Natural killer cell (primary cell): ENCODE measurements around the gene SLC25A42. TPM values are rescaled to one million over a fixed set of nuclear protein-coding genes. Genes with fewer than 3 reads are reported as not detected.

ENCODE experiments used
- ATAC-seq, 3 donors: fragments of 150-1000 bp in 2 of 3; fragments of 200-7000 bp in 1 of 3; cut with Tn5 transposase; 1 replicate in 1 of 3; 2 replicates in 2 of 3; pipeline ENCODE4 v1.10.0; 2021; ENCODE audit warnings: mild to moderate bottlenecking in 2 of 3, moderate library complexity in 2 of 3
- DNase-seq, 2 donors: peaks; one replicate each; pipeline versions ENCODE4 v3.0.0 to v3.0.0-alpha.2; 2013 to 2021; ENCODE audit warnings: mixed read lengths in 1 of 2
- H3K27ac ChIP-seq: one replicate; pipeline ENCODE4 v1.5.1; 2013; ENCODE audit warnings: mild to moderate bottlenecking, low read length
- H3K27me3 ChIP-seq: one replicate; pipeline ENCODE4 v1.6.1; 2013; ENCODE audit warnings: low read length; ENCODE audit not compliant: control insufficient read depth, insufficient read depth
- H3K36me3 ChIP-seq: one replicate; pipeline ENCODE4 v1.6.1; 2013; ENCODE audit warnings: low read length; ENCODE audit not compliant: control insufficient read depth, insufficient read depth
- H3K4me1 ChIP-seq: one replicate; pipeline ENCODE4 v1.6.1; 2013; ENCODE audit warnings: low read length; ENCODE audit not compliant: control insufficient read depth, insufficient read depth
- H3K4me3 ChIP-seq: one replicate; pipeline ENCODE4 v1.5.1; 2013; ENCODE audit warnings: low read length
- H3K9me3 ChIP-seq: one replicate; pipeline ENCODE4 v1.6.1; 2013; ENCODE audit warnings: low read length; ENCODE audit not compliant: control insufficient read depth, insufficient read depth
- H3K27ac Mint-ChIP-seq, 2 donors: one replicate each; pipeline ENCODE4 v1.8.0; 2022; ENCODE audit warnings: mild to moderate bottlenecking in 2 of 2, mixed read lengths in 2 of 2, moderate library complexity in 1 of 2
- H3K27me3 Mint-ChIP-seq, 2 donors: one replicate each; pipeline ENCODE4 v1.8.0; 2022; ENCODE audit warnings: low read depth in 2 of 2, mixed read lengths in 2 of 2
- H3K36me3 Mint-ChIP-seq: one replicate; pipeline ENCODE4 v1.8.0; 2022; ENCODE audit warnings: mixed read lengths
- H3K4me1 Mint-ChIP-seq, 2 donors: one replicate each; pipeline ENCODE4 v1.8.0; 2022; ENCODE audit warnings: mixed read lengths in 2 of 2
- H3K4me3 Mint-ChIP-seq: one replicate; pipeline ENCODE4 v1.8.0; 2022; ENCODE audit warnings: mild to moderate bottlenecking, moderate library complexity, mixed read lengths
- H3K9me3 Mint-ChIP-seq, 2 donors: one replicate each; pipeline ENCODE4 v1.8.0; 2022; ENCODE audit warnings: mixed read lengths in 2 of 2
- WGBS: methylation state at CpG from one replicate; pipeline ENCODE4 v1.1.7; 2013; ENCODE audit warnings: missing lambda C conversion rate; ENCODE audit not compliant: insufficient coverage; 5-methylcytosine and 5-hydroxymethylcytosine counted together
- intact Hi-C: fragments of 100-400 bp; cut with micrococcal nuclease; formaldehyde crosslinking; loops from one replicate; pipeline ENCODE4 v1.14.2; 2022
- total RNA-seq, 4 donors: library from RNA; stranded (reverse); fragments of 120-200 nt in 1 of 4; gene quantifications; one replicate each; pipeline versions ENCODE4 v1.2.3 to v1.2.4, GENCODE V29; 2013 to 2022
- TF ChIP-seq, protein P1 (sequence below): fragments of 200-600 bp; IDR thresholded peaks from one replicate; pipeline ENCODE4 v1.8.0; 2022; ENCODE audit warnings: antibody characterized with exemption

SLC25A42 gene
- total RNA-seq, 3 donors from 2014 or later (not counting 1 experiment from before 2014, with no cell fraction given), result 34.6 to 50.3 (median 41.8) TPM

DNA sequence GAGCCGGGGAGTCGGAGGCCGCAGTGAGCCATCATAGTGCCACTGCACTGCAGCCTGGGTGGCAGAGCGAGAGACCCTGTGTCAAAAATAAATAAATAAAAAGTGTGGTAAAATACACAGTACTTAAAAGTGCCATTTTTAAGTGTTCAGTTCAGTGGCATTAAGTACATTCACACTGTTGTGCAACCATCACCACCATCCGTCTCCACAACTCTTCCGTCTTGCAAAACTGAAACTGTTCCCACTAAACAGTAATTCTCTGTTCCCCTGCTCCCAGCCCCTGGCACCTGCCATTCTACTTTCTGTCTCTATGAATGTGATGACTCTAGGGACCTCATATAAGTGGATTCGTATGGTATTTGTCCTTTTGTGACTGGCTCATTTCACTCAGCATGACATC is 13.3 kb downstream of the SLC25A42 start:
- no peaks in the 10 kb centered on the region for H3K36me3 Mint-ChIP-seq
- H3K27ac Mint-ChIP-seq, result no peak overlapping the region

DNA sequence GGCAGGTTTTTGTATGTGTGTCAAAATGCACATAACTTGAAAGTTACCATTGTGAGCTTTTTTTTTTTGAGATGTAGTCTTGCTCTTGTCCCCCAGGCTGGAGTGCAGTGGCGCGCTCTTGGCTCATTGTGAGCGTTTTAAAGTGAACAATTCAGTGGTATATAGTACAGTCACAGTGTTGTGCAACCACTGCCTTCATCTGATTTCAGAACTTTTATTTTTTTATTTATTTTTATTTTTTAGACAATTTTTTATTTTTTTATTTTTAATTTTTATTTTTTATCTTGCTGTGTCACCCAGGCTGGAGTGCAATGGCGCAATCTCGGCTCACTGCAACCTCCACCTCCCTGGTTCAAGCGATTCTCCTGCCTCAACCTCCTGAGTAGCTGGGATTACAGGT is 15.0 kb downstream of the SLC25A42 start:
- H3K4me3 ChIP-seq, result no peak overlapping the region
- H3K27ac ChIP-seq, result no peak overlapping the region
- no peaks in the 10 kb centered on the region for H3K9me3 ChIP-seq
- no peaks in the 10 kb centered on the region for H3K9me3 Mint-ChIP-seq
- ATAC-seq (no peak), DNase-seq (no peak)
- TF ChIP-seq, protein P1, sequence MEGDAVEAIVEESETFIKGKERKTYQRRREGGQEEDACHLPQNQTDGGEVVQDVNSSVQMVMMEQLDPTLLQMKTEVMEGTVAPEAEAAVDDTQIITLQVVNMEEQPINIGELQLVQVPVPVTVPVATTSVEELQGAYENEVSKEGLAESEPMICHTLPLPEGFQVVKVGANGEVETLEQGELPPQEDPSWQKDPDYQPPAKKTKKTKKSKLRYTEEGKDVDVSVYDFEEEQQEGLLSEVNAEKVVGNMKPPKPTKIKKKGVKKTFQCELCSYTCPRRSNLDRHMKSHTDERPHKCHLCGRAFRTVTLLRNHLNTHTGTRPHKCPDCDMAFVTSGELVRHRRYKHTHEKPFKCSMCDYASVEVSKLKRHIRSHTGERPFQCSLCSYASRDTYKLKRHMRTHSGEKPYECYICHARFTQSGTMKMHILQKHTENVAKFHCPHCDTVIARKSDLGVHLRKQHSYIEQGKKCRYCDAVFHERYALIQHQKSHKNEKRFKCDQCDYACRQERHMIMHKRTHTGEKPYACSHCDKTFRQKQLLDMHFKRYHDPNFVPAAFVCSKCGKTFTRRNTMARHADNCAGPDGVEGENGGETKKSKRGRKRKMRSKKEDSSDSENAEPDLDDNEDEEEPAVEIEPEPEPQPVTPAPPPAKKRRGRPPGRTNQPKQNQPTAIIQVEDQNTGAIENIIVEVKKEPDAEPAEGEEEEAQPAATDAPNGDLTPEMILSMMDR, result no peak
- H3K27me3 Mint-ChIP-seq, result no peaks in the 10 kb centered on the region
- H3K27me3 ChIP-seq, result no peaks in the 10 kb centered on the region
- H3K4me1 ChIP-seq, result peaks cover 5% of the 10 kb centered on the region
- H3K36me3 Mint-ChIP-seq, result no peaks in the 10 kb centered on the region
- peaks cover 15% of the 10 kb centered on the region for H3K36me3 ChIP-seq
- peak overlapping the region in 1 of 2 donors; percentile 39 for H3K27ac Mint-ChIP-seq
- H3K4me3 Mint-ChIP-seq, result no peak overlapping the region
- intact Hi-C loops, result no loop called here
- whole genome bisulfite sequencing, result 100% methylated on average over 3 of the region's 6 CpGs
- H3K4me1 Mint-ChIP-seq, result peaks cover 50 to 55% of the 10 kb centered on the region in 2 donors

More for the DNA sequence above, 13.3 kb downstream of the SLC25A42 start:
- H3K4me3 ChIP-seq, result no peak overlapping the region
- intact Hi-C loops, result no loop called here
- 92% methylated on average over 7 of the region's 7 CpGs for WGBS
- H3K27me3 ChIP-seq, result no peaks in the 10 kb centered on the region
- Mint-ChIP-seq H3K9me3 (no peaks in the 10 kb centered on the region), H3K27me3 (no peaks in the 10 kb centered on the region), H3K4me1 (peaks cover 53 to 54% of the 10 kb centered on the region in 2 donors), H3K4me3 (no peak overlapping the region)
- H3K27ac ChIP-seq, result no peak overlapping the region
- no peak for ATAC-seq
- no peak for DNase-seq
- peaks cover 9% of the 10 kb centered on the region for H3K4me1 ChIP-seq
- peaks cover 13% of the 10 kb centered on the region for H3K36me3 ChIP-seq
- no peaks in the 10 kb centered on the region for H3K9me3 ChIP-seq
- TF ChIP-seq, protein P1, result no peak

DNA sequence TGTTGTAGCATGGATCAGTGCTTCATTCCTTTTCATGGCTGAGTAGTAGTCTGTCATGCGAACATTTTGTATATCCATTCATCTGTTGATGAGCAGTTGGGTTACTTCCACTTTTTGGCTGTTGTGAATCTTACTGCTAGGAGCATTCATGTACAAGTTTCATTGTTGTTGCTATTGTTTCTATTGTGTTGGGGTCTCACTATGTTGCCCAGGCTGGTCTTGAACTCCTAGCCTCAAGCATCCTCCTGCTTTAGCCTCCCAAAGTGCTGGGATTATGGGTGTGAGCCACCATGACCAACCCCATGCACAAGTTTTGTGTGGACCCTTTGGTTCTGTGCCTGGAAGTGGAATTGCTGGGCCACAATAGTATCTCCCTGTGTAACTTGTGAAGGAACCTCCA is 15.8 kb downstream of the SLC25A42 start:
- no peaks in the 10 kb centered on the region for H3K9me3 ChIP-seq
- Mint-ChIP-seq H3K36me3 (no peaks in the 10 kb centered on the region), H3K27me3 (no peaks in the 10 kb centered on the region), H3K4me3 (no peak overlapping the region), H3K9me3 (no peaks in the 10 kb centered on the region), H3K4me1 (peaks cover 50 to 56% of the 10 kb centered on the region in 2 donors), H3K27ac (peak overlapping the region; percentile 14 to 36)
- TF ChIP-seq, protein P1, result no peak
- no peaks in the 10 kb centered on the region for H3K27me3 ChIP-seq
- no peak overlapping the region for H3K4me3 ChIP-seq
- 100% methylated on average over 1 of the region's 1 CpG for WGBS
- H3K27ac ChIP-seq, result no peak overlapping the region
- DNase-seq, result no peak
- intact Hi-C loops, result no loop called here
- peaks cover 5% of the 10 kb centered on the region for H3K4me1 ChIP-seq
- ATAC-seq, result no peak
- H3K36me3 ChIP-seq, result peaks cover 9% of the 10 kb centered on the region

DNA sequence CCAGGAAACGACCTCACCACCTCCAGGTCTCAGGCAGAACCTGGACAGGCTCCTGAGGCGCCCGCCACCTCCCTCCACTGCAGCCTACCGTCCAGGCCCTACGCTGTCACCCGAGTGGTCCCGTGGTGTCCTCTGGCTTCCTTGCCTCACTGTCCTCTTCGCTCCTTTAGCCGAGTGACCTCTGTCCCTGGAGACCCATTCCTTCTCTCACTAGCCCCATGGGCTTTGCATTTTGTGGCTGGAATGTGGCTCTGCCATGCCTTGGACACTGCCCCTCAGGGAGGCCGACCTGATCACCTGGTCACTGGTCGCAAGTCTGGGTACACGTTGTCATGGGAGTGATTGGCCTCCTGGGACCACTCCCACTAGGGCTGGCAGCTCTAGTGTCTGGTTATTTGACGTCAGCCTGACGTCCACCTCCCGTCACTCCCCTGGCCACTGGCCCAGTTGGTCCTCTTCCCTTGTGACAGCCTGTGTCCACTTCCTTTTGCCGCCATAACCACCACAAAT is 17.9 kb downstream of the SLC25A42 start:
- Histone ChIP-seq H3K4me1 (peaks cover 10% of the 10 kb centered on the region), H3K27me3 (no peaks in the 10 kb centered on the region), H3K4me3 (no peak overlapping the region), H3K36me3 (peaks cover 8% of the 10 kb centered on the region), H3K9me3 (no peaks in the 10 kb centered on the region), H3K27ac (no peak overlapping the region)
- peaks cover 38 to 51% of the 10 kb centered on the region in 2 donors for H3K4me1 Mint-ChIP-seq
- peak overlapping the region; percentile 53 to 64 for H3K27ac Mint-ChIP-seq
- TF ChIP-seq, protein P1, result no peak
- intact Hi-C loops, result no loop called here
- no peaks in the 10 kb centered on the region for H3K9me3 Mint-ChIP-seq
- no peak for DNase-seq
- ATAC-seq, result no peak
- no peaks in the 10 kb centered on the region for H3K27me3 Mint-ChIP-seq
- WGBS, result 93% methylated on average over 16 of the region's 16 CpGs
- H3K4me3 Mint-ChIP-seq, result no peak overlapping the region
- H3K36me3 Mint-ChIP-seq, result no peaks in the 10 kb centered on the region
